Muscle of leg (tissue), 16 donors: Measurements from ENCODE around the gene COL1A1. TPM values are rescaled to one million over a fixed set of nuclear protein-coding genes. Genes with fewer than 3 reads are reported as not detected.
A peak's percentile ranks its signal among the peaks of the same experiment; 100 is the strongest.

ENCODE experiments used
- DNase-seq: peaks from one replicate; pipeline ENCODE4 v3.0.0; 2013
- H3K27ac ChIP-seq: one replicate; pipeline ENCODE4 v1.5.1; 2013; ENCODE audit warnings: mild to moderate bottlenecking, low read length, control low read depth
- H3K27me3 ChIP-seq: one replicate; pipeline ENCODE4 v1.6.1; 2013; ENCODE audit warnings: low read length; ENCODE audit not compliant: control insufficient read depth, insufficient read depth
- H3K36me3 ChIP-seq: one replicate; pipeline ENCODE4 v1.6.1; 2013; ENCODE audit warnings: low read length; ENCODE audit not compliant: control insufficient read depth, insufficient read depth
- H3K4me1 ChIP-seq: one replicate; pipeline ENCODE4 v1.6.1; 2013; ENCODE audit warnings: low read length; ENCODE audit not compliant: control insufficient read depth, insufficient read depth
- H3K4me3 ChIP-seq: one replicate; pipeline ENCODE4 v1.5.1; 2013; ENCODE audit warnings: low read length, control low read depth
- H3K9me3 ChIP-seq: replicated peaks from 2 replicates; pipeline ENCODE4 v1.6.1; 2013; ENCODE audit warnings: low read depth, low read length; ENCODE audit not compliant: control insufficient read depth
- WGBS: methylation state at CpG from one replicate; pipeline ENCODE4 v1.1.5; 2013; ENCODE audit warnings: missing lambda C conversion rate; ENCODE audit not compliant: insufficient coverage; 5-methylcytosine and 5-hydroxymethylcytosine counted together
- long read RNA-seq, 11 donors: transcript quantifications; one replicate each; lab custom pipeline, GENCODE V29; 2026
- polyA plus RNA-seq, 8 donors: library from polyadenylated mRNA; unstranded; fragments of 120-200 nt; gene quantifications; one replicate each; pipeline versions ENCODE4 v1.2.1 to v1.2.3, GENCODE V29; 2013; ENCODE audit warnings: inconsistent platforms in 1 of 8, low replicate concordance in 1 of 8; ENCODE audit not compliant: insufficient read length in 8 of 8, insufficient read depth in 1 of 8
- total RNA-seq: library from RNA; stranded (reverse); fragments of 120-200 nt; gene quantifications from one replicate; pipeline ENCODE4 v1.2.4, GENCODE V29; 2013

COL1A1 gene
- 4,027 TPM for total RNA-seq
- 1,000 to 10,000 TPM; 2,579 to 9,345 (median 5,633) TPM for polyA plus RNA-seq
- long read RNA-seq, donor 1, full-length matches to known transcripts, result 205 of 960 reads
- long read RNA-seq, donor 1, partial matches to known transcripts, result 755 of 960 reads
- long read RNA-seq, donor 1, other reads (novel, unspliced or antisense), result 0 of 960 reads
- long read RNA-seq, donor 2, full-length matches to known transcripts, result 8 of 113 reads
- long read RNA-seq, donor 2, partial matches to known transcripts, result 105 of 113 reads
- long read RNA-seq, donor 2, other reads (novel, unspliced or antisense), result 0 of 113 reads
- long read RNA-seq, donor 3, full-length matches to known transcripts, result 421 of 2,033 reads
- long read RNA-seq, donor 3, partial matches to known transcripts, result 1,575 of 2,033 reads
- long read RNA-seq, donor 3, other reads (novel, unspliced or antisense), result 37 of 2,033 reads
- long read RNA-seq, donor 4, full-length matches to known transcripts, result 507 of 2,548 reads
- long read RNA-seq, donor 4, partial matches to known transcripts, result 2,002 of 2,548 reads
- long read RNA-seq, donor 4, other reads (novel, unspliced or antisense), result 39 of 2,548 reads
- long read RNA-seq, donor 5, full-length matches to known transcripts, result 1,433 of 10,034 reads
- long read RNA-seq, donor 5, partial matches to known transcripts, result 8,405 of 10,034 reads
- long read RNA-seq, donor 5, other reads (novel, unspliced or antisense), result 196 of 10,034 reads
- long read RNA-seq, donor 6, full-length matches to known transcripts, result 230 of 851 reads
- long read RNA-seq, donor 6, partial matches to known transcripts, result 606 of 851 reads
- long read RNA-seq, donor 6, other reads (novel, unspliced or antisense), result 15 of 851 reads
- long read RNA-seq, donor 7, full-length matches to known transcripts, result 461 of 2,608 reads
- long read RNA-seq, donor 7, partial matches to known transcripts, result 2,111 of 2,608 reads
- long read RNA-seq, donor 7, other reads (novel, unspliced or antisense), result 36 of 2,608 reads
- long read RNA-seq, donor 8, full-length matches to known transcripts, result 61 of 2,374 reads
- long read RNA-seq, donor 8, partial matches to known transcripts, result 2,299 of 2,374 reads
- long read RNA-seq, donor 8, other reads (novel, unspliced or antisense), result 14 of 2,374 reads
- long read RNA-seq, donor 9, full-length matches to known transcripts, result 380 of 3,303 reads
- long read RNA-seq, donor 9, partial matches to known transcripts, result 2,883 of 3,303 reads
- long read RNA-seq, donor 9, other reads (novel, unspliced or antisense), result 40 of 3,303 reads
- long read RNA-seq, donor 10, full-length matches to known transcripts, result 156 of 1,657 reads
- long read RNA-seq, donor 10, partial matches to known transcripts, result 1,481 of 1,657 reads
- long read RNA-seq, donor 10, other reads (novel, unspliced or antisense), result 20 of 1,657 reads
- long read RNA-seq, donor 11, full-length matches to known transcripts, result 1,380 of 9,370 reads
- long read RNA-seq, donor 11, partial matches to known transcripts, result 7,739 of 9,370 reads
- long read RNA-seq, donor 11, other reads (novel, unspliced or antisense), result 251 of 9,370 reads

DNA sequence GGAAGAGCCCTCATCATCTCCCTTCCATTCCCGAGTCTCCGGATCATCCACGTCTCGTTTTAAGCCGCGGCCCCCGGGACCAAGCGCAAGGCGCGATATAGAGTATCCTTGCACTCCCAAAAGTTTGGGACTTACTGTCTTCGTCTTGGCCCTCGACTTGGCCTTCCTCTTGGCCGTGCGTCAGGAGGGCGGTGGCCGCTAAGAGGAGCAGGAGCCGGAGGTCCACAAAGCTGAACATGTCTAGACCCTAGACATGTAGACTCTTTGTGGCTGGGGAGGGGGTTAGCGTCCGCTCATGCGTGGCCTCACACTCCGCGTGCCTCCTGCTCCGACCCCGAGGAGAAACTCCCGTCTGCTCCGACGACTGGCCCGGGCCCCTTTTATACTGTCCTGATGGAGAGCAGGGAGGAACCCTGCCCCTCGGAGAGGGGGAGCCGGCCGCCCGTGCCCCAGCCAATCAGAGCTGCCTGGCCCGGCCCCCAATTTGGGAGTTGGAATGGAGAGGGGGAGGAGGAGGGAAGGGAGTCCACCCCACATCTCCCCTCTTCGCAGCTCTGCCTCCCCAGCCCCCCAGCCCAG lies at the start of gene COL1A1:
COL1A1 (minus strand) TSS at position 356 of the 579 bp plus-strand sequence; CDS start at position 238, 118 bp downstream.
- under 1% methylated on average over 27 of the region's 34 CpGs for WGBS
- Histone ChIP-seq H3K4me3 (peak within 1 kb of the TSS; percentile 91), H3K27me3 (peaks cover 44% of the 10 kb centered on the region), H3K4me1 (peaks cover 77% of the 10 kb centered on the region), H3K36me3 (peaks cover 30% of the 10 kb centered on the region), H3K9me3 (no peaks in the 10 kb centered on the region), H3K27ac (peak within 1 kb of the TSS; percentile 99)
- DNase-seq, result peak; percentile 98

DNA sequence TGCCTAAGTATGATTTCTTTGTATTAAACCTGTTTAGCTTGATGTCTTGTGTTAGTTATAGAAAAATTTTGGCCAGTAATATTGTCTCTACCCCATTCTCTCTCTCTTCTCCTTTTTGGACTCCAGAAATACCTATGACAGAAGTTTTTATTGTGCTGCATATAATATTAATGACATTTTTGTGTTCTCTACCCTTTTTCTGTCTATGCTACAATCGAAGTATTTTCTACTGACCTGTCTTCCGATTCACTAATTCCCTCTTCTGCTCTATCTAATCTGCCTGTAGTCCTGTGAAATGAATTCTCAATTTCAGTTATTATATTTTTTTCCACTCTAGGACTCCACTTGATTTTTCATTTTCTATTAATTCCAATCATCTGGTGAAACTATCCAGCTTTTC lies 46.8 kb upstream of the COL1A1 start:
- DNase-seq, result no peak
- no peaks in the 10 kb centered on the region for H3K36me3 ChIP-seq
- H3K27ac ChIP-seq, result no peak overlapping the region
- peaks cover 11% of the 10 kb centered on the region for H3K9me3 ChIP-seq
- no peaks in the 10 kb centered on the region for H3K27me3 ChIP-seq
- WGBS, result 100% methylated on average over 1 of the region's 2 CpGs
- H3K4me3 ChIP-seq, result no peak overlapping the region
- no peaks in the 10 kb centered on the region for H3K4me1 ChIP-seq

DNA sequence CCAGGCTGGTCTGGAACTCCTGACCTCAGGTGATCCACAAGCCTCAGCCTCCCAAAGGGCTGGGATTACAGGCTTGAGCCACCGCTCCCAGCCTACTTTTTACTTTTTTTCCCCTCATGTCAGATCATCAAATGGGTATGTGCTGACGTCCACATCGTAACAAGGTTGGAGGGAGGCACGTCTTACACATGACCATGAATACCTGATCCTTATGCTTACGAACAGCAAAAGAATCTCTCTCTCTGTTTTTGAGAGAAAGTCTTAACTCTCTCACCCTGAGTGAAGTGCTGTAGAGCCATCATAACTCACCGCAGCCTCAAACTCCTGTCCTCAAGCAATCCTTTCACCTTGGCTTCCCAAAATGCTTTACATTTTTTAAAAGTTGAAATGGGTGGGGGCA lies 43.3 kb upstream of the COL1A1 start:
- DNase-seq, result no peak
- Histone ChIP-seq H3K27me3 (no peaks in the 10 kb centered on the region), H3K9me3 (peaks cover 10% of the 10 kb centered on the region), H3K27ac (no peak overlapping the region), H3K4me3 (no peak overlapping the region), H3K4me1 (peaks cover 3% of the 10 kb centered on the region), H3K36me3 (no peaks in the 10 kb centered on the region)
- 100% methylated on average over 1 of the region's 6 CpGs for WGBS

DNA sequence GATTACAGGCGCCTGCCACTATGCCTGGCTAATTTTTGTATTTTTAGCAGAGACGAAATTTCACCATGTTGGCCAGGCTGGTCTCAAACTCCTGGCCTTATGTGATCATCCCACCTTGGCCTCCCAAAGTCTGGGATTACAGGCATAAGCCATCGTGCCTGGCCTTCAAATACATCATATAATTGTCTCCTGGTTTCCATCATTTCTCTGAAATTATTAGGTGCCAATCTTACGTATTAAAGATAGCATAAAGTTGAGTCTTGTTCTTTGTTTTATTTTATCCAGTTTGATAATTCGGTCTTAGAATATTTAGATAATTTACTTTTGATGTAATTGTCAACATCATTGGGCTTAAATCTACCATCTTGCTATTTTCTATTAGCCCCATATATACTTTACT lies 40.0 kb upstream of the COL1A1 start:
- no peaks in the 10 kb centered on the region for H3K9me3 ChIP-seq
- no peaks in the 10 kb centered on the region for H3K27me3 ChIP-seq
- no peak for DNase-seq
- H3K4me1 ChIP-seq, result peaks cover 3% of the 10 kb centered on the region
- H3K27ac ChIP-seq, result no peak overlapping the region
- 94% methylated on average over 2 of the region's 5 CpGs for WGBS
- no peak overlapping the region for H3K4me3 ChIP-seq
- no peaks in the 10 kb centered on the region for H3K36me3 ChIP-seq

DNA sequence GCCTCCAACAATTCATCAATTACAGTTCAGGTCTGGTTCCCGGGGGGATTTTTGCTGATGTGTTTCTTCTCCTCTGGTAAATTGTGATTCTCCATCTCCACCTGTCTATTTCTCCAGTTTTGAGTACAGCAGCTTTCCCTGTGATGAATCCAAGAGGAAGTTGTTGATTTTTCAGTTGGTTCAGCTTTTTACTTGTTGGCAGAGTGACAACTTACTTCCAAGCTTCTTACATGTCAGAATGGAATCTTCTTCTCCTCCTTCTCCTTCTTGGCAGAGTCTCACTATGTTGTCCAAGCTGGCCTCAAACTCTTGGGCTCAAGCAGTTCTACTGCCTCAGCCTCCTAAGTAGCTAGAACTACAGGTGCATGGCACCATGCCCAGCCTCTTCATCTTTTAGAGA lies 39.4 kb upstream of the COL1A1 start:
- Histone ChIP-seq H3K4me3 (no peak overlapping the region), H3K4me1 (peaks cover 3% of the 10 kb centered on the region), H3K36me3 (no peaks in the 10 kb centered on the region), H3K27ac (peak overlapping the region; percentile 31), H3K27me3 (no peaks in the 10 kb centered on the region), H3K9me3 (no peaks in the 10 kb centered on the region)
- no CpG with 5 or more reads among the region's 1 CpG for WGBS
- peak; percentile 75 for DNase-seq

DNA sequence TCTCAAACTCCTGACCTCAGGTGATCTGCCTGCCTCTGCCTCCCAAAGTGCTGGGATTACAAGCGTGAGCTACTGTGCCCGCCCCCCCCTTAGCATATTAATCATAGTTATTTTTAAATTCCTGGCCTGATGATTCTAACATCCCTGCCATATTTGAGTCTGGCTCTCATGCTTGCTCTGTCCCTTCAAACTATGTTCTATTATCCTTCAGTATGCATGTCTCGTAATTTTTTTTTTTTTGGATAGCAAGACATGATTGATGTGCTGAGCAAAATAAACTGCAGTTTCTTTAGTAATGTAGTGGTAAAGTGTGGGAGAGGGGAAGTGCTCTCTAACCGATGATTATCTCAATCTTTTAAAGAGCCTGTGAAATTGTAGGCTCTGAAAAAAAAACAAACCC lies 38.5 kb upstream of the COL1A1 start:
- peak; percentile 60 for DNase-seq
- no peaks in the 10 kb centered on the region for H3K9me3 ChIP-seq
- H3K27ac ChIP-seq, result peak overlapping the region; percentile 31
- H3K27me3 ChIP-seq, result no peaks in the 10 kb centered on the region
- H3K4me3 ChIP-seq, result no peak overlapping the region
- 20% methylated on average over 1 of the region's 4 CpGs for WGBS
- H3K36me3 ChIP-seq, result no peaks in the 10 kb centered on the region
- peaks cover 3% of the 10 kb centered on the region for H3K4me1 ChIP-seq

DNA sequence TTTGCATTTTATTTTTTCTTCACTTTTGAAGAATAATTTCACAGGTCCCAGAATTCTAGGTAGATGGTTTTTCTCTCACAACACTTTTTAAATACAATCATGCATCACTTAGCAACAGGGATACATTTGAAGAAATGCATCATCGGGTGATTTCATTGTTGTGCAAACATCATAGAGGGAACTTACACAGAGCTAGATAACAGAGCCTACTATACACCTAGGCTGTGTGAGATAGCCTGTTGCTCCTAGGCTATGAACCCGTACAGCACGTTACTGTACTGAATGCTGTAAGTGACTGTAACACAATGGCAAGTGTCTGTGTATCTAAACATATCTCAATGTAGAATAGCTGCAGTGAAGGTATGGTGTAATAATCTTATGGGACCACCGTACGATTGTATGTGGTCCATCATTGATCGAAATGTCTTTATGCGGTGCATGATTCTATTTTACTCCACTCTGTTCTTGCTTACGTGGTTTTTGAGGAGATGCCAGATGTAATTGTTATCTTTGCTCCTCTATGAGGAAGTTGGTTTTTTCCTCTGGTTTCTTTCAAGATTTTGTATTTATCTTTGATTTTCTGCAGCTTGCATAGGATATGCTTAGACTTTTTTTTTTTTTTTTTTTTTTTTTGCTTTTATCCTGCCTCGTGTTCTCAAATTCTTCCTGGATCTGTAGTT lies 37.3 kb upstream of the COL1A1 start:
- Histone ChIP-seq H3K27me3 (no peaks in the 10 kb centered on the region), H3K4me1 (peaks cover 3% of the 10 kb centered on the region), H3K4me3 (no peak overlapping the region), H3K27ac (peak overlapping the region; percentile 56), H3K9me3 (peaks cover 4% of the 10 kb centered on the region), H3K36me3 (no peaks in the 10 kb centered on the region)
- peak; percentile 57 for DNase-seq
- WGBS, result no CpG with 5 or more reads among the region's 9 CpGs

DNA sequence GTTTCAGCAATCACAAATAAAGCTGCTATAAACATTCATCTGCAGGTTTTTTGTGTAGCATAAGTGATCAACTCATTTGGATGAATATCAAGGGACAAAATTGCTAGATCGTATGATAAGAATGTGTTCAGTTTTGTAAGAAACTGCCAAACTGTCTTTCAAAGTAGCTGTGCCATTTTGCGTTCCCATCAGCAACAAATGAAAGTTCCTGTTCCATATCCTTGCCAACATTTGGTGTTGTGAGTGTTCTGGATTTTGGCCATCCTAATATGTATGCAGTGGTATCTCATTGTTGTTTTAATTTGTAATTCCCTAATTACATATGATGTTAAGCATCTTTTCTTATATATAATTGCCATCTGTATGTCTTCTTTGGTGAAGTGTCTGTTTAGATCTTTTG lies 36.5 kb upstream of the COL1A1 start:
- H3K36me3 ChIP-seq, result no peaks in the 10 kb centered on the region
- no peak overlapping the region for H3K4me3 ChIP-seq
- no CpG with 5 or more reads among the region's 2 CpGs for WGBS
- no peak overlapping the region for H3K27ac ChIP-seq
- H3K27me3 ChIP-seq, result no peaks in the 10 kb centered on the region
- H3K9me3 ChIP-seq, result peaks cover 4% of the 10 kb centered on the region
- DNase-seq, result no peak
- H3K4me1 ChIP-seq, result peaks cover 3% of the 10 kb centered on the region

DNA sequence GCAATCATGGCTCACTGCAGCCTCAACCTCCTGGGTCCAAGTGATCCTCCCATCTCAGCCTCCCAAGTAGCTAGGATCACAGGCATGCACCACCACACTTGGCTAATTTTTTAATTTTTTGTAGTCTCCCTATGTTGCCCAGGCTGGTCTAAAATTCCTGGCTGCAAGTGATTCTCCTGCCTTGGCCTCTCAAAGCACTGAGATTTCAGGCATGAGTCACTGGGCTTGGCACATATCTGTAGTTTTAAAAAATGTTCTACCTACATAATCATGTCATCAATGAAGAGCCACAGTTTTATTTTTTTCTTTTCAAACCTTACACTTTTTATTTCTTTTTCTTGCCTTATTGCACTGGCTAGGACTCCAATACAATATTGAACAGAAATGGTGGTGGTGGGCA lies 33.1 kb upstream of the COL1A1 start:
- no peaks in the 10 kb centered on the region for H3K27me3 ChIP-seq
- no peaks in the 10 kb centered on the region for H3K36me3 ChIP-seq
- peaks cover 4% of the 10 kb centered on the region for H3K9me3 ChIP-seq
- no peak for DNase-seq
- no peaks in the 10 kb centered on the region for H3K4me1 ChIP-seq
- H3K27ac ChIP-seq, result no peak overlapping the region
- H3K4me3 ChIP-seq, result no peak overlapping the region
